PC-9 (cell line): ENCODE data around the gene ZMAT3. TPM values are rescaled to one million over a fixed set of nuclear protein-coding genes. Genes with fewer than 3 reads are reported as not detected.

ENCODE experiments used
- BruUV-seq: library from RNA; stranded (reverse); fragments of 400-500 nt; replicated peaks from 2 replicates; lab custom pipeline; 2021; lab: Mats Ljungman, UMichigan
- CTCF ChIA-PET: fragments of 300-600 bp; sonication (Branson Sonifier 250); formaldehyde crosslinking; loops from one replicate; lab custom pipeline; 2022; ENCODE audit warnings: antibody characterized with exemption; lab: Charles Lee
- POLR2A ChIA-PET: fragments of 300-600 bp; sonication (Branson Sonifier 250); formaldehyde crosslinking; loops from one replicate; lab custom pipeline; 2022; ENCODE audit warnings: antibody characterized with exemption; ENCODE audit not compliant: unreplicated experiment; lab: Charles Lee
- DNase-seq, 2 experiments: peaks; one replicate each; pipeline versions ENCODE4 v3.0.0 to v3.0.0-alpha.2; 2015 to 2022; ENCODE audit warnings: mixed read lengths in 1 of 2
- H2AFZ ChIP-seq: fragments of 200-600 bp; sonication (generic); 2 replicates; pipeline ENCODE4 v1.8.1; 2017; ENCODE audit warnings: antibody characterized with exemption
- H3F3A ChIP-seq: fragments of 200-600 bp; sonication (generic); 2 replicates; pipeline ENCODE4 v1.8.1; 2017; ENCODE audit warnings: antibody characterized with exemption, mild to moderate bottlenecking, low read depth; ENCODE audit not compliant: insufficient read depth
- H3K27ac ChIP-seq: fragments of 200-600 bp; sonication (generic); 2 replicates; pipeline ENCODE4 v1.6.1; 2016; ENCODE audit warnings: mixed run types
- H3K27me3 ChIP-seq: fragments of 200-600 bp; sonication (generic); 2 replicates; pipeline ENCODE4 v1.6.1; 2016; ENCODE audit warnings: low read depth, mixed run types; ENCODE audit not compliant: insufficient read depth
- H3K36me3 ChIP-seq: fragments of 200-600 bp; sonication (generic); 2 replicates; pipeline ENCODE4 v1.6.1; 2016; ENCODE audit warnings: low read depth, mixed run types
- H3K4me1 ChIP-seq: fragments of 200-600 bp; sonication (generic); replicated peaks from 2 replicates; pipeline ENCODE4 v1.6.1; 2016; ENCODE audit warnings: mixed run types; ENCODE audit not compliant: insufficient read depth
- H3K4me2 ChIP-seq: fragments of 200-600 bp; sonication (generic); 2 replicates; pipeline ENCODE4 v1.6.1; 2017; ENCODE audit warnings: mixed run types
- H3K4me3 ChIP-seq: fragments of 200-600 bp; sonication (generic); 2 replicates; pipeline ENCODE4 v1.6.1; 2016; ENCODE audit warnings: mixed run types
- H3K79me2 ChIP-seq: fragments of 200-600 bp; sonication (generic); 2 replicates; pipeline ENCODE4 v1.6.1; 2017; ENCODE audit warnings: low read depth, mixed run types
- H3K9me2 ChIP-seq: fragments of 200-600 bp; sonication (generic); 2 replicates; pipeline ENCODE4 v1.8.1; 2017; ENCODE audit warnings: mild to moderate bottlenecking; ENCODE audit not compliant: insufficient read depth
- H3K9me3 ChIP-seq: fragments of 200-600 bp; sonication (generic); 2 replicates; pipeline ENCODE4 v1.8.1; 2016; ENCODE audit warnings: low read depth; ENCODE audit not compliant: insufficient read depth
- H4K20me1 ChIP-seq: fragments of 200-600 bp; sonication (generic); 2 replicates; pipeline ENCODE4 v1.8.1; 2017; ENCODE audit not compliant: insufficient read depth
- EZH2 ChIP-seq: fragments of 200-600 bp; sonication (generic); IDR thresholded peaks from 2 replicates; pipeline ENCODE4 v1.8.0; 2017; ENCODE audit warnings: antibody characterized with exemption, low read depth
- intact Hi-C: fragments of 100-400 bp; cut with micrococcal nuclease; formaldehyde crosslinking; loops from one replicate; pipeline ENCODE4 v1.10.0; 2022; ENCODE audit not compliant: unreplicated experiment
- total RNA-seq: library from RNA; stranded (reverse); gene quantifications from 2 replicates; pipeline ENCODE4 v1.2.3, GENCODE V29; 2021
- TF ChIP-seq, protein P1 (sequence below): fragments of 200-600 bp; sonication (generic); conservative IDR thresholded peaks from 2 replicates; pipeline ENCODE4 v1.6.1; 2017; ENCODE audit warnings: mixed run types, antibody characterized with exemption, mild to moderate bottlenecking, moderate library complexity

ZMAT3 gene
- total RNA-seq, 1 experiment from 2014 or later, result 5.9 TPM

DNA sequence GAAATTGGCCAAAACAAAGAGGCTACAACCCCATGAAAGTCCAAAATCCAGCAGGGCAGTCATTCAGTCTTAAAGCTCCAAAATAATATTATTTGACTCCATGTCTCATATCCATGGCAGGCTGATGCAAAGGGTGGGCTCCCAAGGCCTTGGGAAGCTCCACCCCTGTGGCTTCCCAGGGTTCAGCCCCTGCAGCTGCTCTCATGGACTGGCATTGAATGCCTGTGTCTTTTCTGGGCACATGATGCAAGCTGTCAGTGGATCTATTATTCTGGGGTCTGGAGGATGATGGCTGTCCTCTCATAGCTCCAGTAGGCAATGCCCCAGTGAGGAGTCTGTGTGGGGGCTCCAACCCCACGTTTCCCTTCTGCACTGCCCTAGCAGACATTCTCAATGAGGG is 81.8 kb downstream of the ZMAT3 start:
- intact Hi-C loops, result no loop called here
- no peak overlapping the region for H3K4me2 ChIP-seq

DNA sequence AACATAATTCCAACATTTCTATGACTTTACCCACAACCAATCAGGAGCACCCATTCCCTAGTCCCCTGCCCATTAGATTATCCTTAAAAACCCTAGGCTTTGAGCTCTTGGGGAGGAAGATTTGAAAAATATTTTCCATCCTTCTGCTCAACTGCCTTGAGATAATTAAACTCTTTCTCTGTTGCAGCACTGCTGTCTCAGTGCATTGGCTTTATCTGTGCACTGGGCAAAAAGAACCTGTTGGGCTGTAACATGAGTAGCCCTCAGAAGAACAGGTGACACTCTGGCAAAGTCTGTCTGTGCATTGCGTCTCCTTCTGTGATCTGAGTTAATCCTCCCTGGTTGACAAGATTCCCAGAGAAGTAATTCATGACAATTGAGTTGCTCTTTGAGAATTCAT is 83.9 kb downstream of the ZMAT3 start:
- no peak overlapping the region for H3K27ac ChIP-seq
- TF ChIP-seq, protein P1, sequence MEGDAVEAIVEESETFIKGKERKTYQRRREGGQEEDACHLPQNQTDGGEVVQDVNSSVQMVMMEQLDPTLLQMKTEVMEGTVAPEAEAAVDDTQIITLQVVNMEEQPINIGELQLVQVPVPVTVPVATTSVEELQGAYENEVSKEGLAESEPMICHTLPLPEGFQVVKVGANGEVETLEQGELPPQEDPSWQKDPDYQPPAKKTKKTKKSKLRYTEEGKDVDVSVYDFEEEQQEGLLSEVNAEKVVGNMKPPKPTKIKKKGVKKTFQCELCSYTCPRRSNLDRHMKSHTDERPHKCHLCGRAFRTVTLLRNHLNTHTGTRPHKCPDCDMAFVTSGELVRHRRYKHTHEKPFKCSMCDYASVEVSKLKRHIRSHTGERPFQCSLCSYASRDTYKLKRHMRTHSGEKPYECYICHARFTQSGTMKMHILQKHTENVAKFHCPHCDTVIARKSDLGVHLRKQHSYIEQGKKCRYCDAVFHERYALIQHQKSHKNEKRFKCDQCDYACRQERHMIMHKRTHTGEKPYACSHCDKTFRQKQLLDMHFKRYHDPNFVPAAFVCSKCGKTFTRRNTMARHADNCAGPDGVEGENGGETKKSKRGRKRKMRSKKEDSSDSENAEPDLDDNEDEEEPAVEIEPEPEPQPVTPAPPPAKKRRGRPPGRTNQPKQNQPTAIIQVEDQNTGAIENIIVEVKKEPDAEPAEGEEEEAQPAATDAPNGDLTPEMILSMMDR, result no peak
- TF ChIP-seq EZH2, result no peak
- H4K20me1 ChIP-seq, result no peaks in the 10 kb centered on the region
- no peaks in the 10 kb centered on the region for H3K4me1 ChIP-seq
- ChIA-PET POLR2A (no interaction called here), CTCF (interaction anchor here (0.6 kb wide), 1 partner anchor 12 kb away, joined by 3 read pairs; no protein-coding TSS in a partner anchor)
- H3F3A ChIP-seq, result no peaks in the 10 kb centered on the region
- H3K9me3 ChIP-seq, result peaks cover 19% of the 10 kb centered on the region
- H3K79me2 ChIP-seq, result no peaks in the 10 kb centered on the region
- no peak overlapping the region for H2AFZ ChIP-seq
- intact Hi-C loops, result no loop called here
- H3K4me2 ChIP-seq, result no peak overlapping the region
- no peaks in the 10 kb centered on the region for H3K36me3 ChIP-seq
- no TSS peak for BruUV-seq
- H3K4me3 ChIP-seq, result no peak overlapping the region
- no peaks in the 10 kb centered on the region for H3K9me2 ChIP-seq
- no peak for DNase-seq
- no peaks in the 10 kb centered on the region for H3K27me3 ChIP-seq

More for the DNA sequence above, 81.8 kb downstream of the ZMAT3 start:
- H3F3A ChIP-seq, result no peaks in the 10 kb centered on the region
- H2AFZ ChIP-seq, result no peak overlapping the region
- no peak for DNase-seq
- H3K27me3 ChIP-seq, result no peaks in the 10 kb centered on the region
- H3K79me2 ChIP-seq, result no peaks in the 10 kb centered on the region
- ChIA-PET POLR2A (no interaction called here), CTCF (no interaction called here)
- no TSS peak for BruUV-seq
- H3K4me1 ChIP-seq, result no peaks in the 10 kb centered on the region
- H3K9me2 ChIP-seq, result no peaks in the 10 kb centered on the region
- TF ChIP-seq, protein P1, result no peak
- no peak for TF ChIP-seq EZH2
- H4K20me1 ChIP-seq, result no peaks in the 10 kb centered on the region
- H3K9me3 ChIP-seq, result peaks cover 19% of the 10 kb centered on the region
- no peak overlapping the region for H3K27ac ChIP-seq
- H3K4me3 ChIP-seq, result no peak overlapping the region
- H3K36me3 ChIP-seq, result no peaks in the 10 kb centered on the region

DNA sequence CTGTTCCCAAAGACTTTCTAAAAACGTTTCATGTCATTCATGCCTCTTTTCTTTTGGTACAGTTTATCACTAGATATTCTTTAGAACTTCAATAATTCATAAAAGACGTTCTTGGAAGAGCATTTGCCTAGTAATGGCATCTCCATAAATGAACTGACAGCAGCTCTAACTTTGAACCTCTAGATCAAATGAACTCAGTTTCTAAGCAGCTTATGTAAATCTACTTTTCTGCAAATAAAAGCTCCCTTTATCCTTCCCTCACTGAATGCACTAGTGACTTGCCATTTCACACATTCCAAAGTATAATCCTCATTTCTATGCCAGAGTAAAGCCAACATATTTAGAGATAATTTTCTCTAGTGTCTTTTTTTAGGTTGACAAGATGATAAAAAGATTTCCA is 85.2 kb downstream of the ZMAT3 start:
- no TSS peak for BruUV-seq
- TF ChIP-seq, protein P1, result no peak
- TF ChIP-seq EZH2, result no peak
- Histone ChIP-seq H3F3A (no peaks in the 10 kb centered on the region), H3K9me2 (no peaks in the 10 kb centered on the region), H3K79me2 (no peaks in the 10 kb centered on the region), H3K4me3 (no peak overlapping the region), H2AFZ (no peak overlapping the region), H4K20me1 (no peaks in the 10 kb centered on the region), H3K27ac (no peak overlapping the region), H3K27me3 (no peaks in the 10 kb centered on the region), H3K9me3 (peaks cover 19% of the 10 kb centered on the region), H3K4me2 (no peak overlapping the region), H3K4me1 (no peaks in the 10 kb centered on the region), H3K36me3 (no peaks in the 10 kb centered on the region)
- no peak for DNase-seq
- intact Hi-C loops, result no loop called here
- POLR2A ChIA-PET, result no interaction called here
- CTCF ChIA-PET, result no interaction called here
